Immature natural killer cell (primary cell): ENCODE data around the gene ITSN2. TPM values are rescaled to one million over a fixed set of nuclear protein-coding genes. Genes with fewer than 3 reads are reported as not detected.
A peak's percentile ranks its signal among the peaks of the same experiment; 100 is the strongest.
"Not testable (repeated sequence)": the region's sequence is repeated elsewhere in the genome, so short reads cannot be mapped to it uniquely, and the experiment has no call there.

ENCODE experiments used
- DNase-seq, 3 donors: peaks; one replicate each; pipeline ENCODE4 v3.0.0; 2022; ENCODE audit warnings: mixed read lengths in 1 of 3
- H3K27ac Mint-ChIP-seq, 6 donors: one replicate each; pipeline ENCODE4 v1.8.0; 2020; ENCODE audit warnings: mixed read lengths in 6 of 6, mild to moderate bottlenecking in 5 of 6, inconsistent platforms in 4 of 6, moderate library complexity in 3 of 6
- H3K27me3 Mint-ChIP-seq, 3 donors: one replicate each; pipeline ENCODE4 v1.8.0; 2020 to 2021; ENCODE audit warnings: low read depth in 3 of 3, mild to moderate bottlenecking in 3 of 3, mixed read lengths in 3 of 3, moderate library complexity in 3 of 3, inconsistent platforms in 1 of 3
- H3K36me3 Mint-ChIP-seq, 3 donors: one replicate each; pipeline ENCODE4 v1.8.0; 2020; ENCODE audit warnings: mixed read lengths in 3 of 3, inconsistent platforms in 2 of 3, mild to moderate bottlenecking in 2 of 3
- H3K4me1 Mint-ChIP-seq, 2 donors: one replicate each; pipeline ENCODE4 v1.8.0; 2020; ENCODE audit warnings: inconsistent platforms in 2 of 2, mild to moderate bottlenecking in 2 of 2, mixed read lengths in 2 of 2, moderate library complexity in 1 of 2
- H3K4me3 Mint-ChIP-seq, 5 donors: one replicate each; pipeline ENCODE4 v1.8.0; 2020; ENCODE audit warnings: mild to moderate bottlenecking in 5 of 5, mixed read lengths in 5 of 5, inconsistent platforms in 3 of 5, moderate library complexity in 3 of 5
- H3K9me3 Mint-ChIP-seq, 6 donors: one replicate each; pipeline ENCODE4 v1.8.0; 2020; ENCODE audit warnings: mild to moderate bottlenecking in 6 of 6, mixed read lengths in 6 of 6, inconsistent platforms in 4 of 6, moderate library complexity in 3 of 6
- polyA plus RNA-seq, 3 donors: library from polyadenylated mRNA; unstranded; fragments of 300-500 nt; fragmentation: Illumina TruSeq; gene quantifications; one replicate each; pipeline ENCODE4 v1.2.3, GENCODE V29; 2021

ITSN2 gene
- polyA plus RNA-seq, 3 donors from 2014 or later, result 33.7 to 83.8 (median 35.6) TPM

DNA sequence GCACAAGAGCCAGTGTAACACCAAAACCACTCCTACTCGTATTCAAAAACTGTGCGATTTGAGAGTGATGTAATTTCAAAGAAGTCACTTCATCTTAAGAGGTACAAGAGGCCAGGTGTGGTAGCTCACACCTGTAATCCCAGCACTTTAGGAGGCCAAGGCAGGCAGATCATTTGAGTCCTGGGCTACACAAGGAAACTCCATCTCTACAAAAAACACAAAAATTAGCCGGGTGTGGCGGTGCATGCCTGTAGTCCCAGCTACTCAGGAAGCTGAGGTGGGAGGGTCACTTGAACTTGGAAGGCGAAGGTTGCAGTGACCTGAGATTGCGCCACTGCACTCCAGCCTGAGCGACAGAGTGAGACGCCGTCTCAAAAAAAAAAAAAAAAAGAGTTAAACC, 21.2 kb downstream of the ITSN2 start:
- H3K36me3 Mint-ChIP-seq, H3K9me3 Mint-ChIP-seq, DNase-seq, H3K27me3 Mint-ChIP-seq: not testable (repeated sequence)
- peak overlapping the region in 2 of 5 donors; percentile 20 to 25 for H3K4me3 Mint-ChIP-seq
- peaks cover 79 to 87% of the 10 kb centered on the region in 2 donors for H3K4me1 Mint-ChIP-seq
- H3K27ac Mint-ChIP-seq, result peak overlapping the region in 1 of 6 donors; percentile 37

DNA sequence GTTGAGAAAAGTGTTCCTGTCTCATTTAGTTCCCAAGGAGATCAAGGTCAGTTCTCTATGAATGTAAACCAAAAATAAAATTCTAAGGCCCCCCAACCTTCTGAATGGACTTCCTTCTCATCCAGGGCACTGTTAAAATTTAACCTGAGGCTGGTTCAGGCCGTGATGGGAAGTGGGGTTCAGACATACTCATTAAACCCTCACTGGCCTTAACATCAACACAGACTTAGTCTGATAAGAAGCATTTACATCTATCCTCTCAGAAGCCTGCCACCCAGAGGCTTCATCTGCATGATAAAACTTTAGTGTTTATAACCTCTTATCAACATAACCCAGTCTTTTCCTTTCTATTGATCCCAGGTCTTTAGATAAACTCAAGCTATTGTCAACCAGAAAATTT, 22.4 kb downstream of the ITSN2 start:
- Mint-ChIP-seq H3K36me3 (no peaks in the 10 kb centered on the region), H3K27me3 (peaks cover 0 to 2% (median 0%) of the 10 kb centered on the region in 3 donors), H3K9me3 (no peaks in the 10 kb centered on the region), H3K27ac (peak overlapping the region in 4 of 6 donors; percentile 8 to 56 (median 11)), H3K4me3 (no peak overlapping the region), H3K4me1 (peaks cover 80 to 87% of the 10 kb centered on the region in 2 donors)
- no peak for DNase-seq

DNA sequence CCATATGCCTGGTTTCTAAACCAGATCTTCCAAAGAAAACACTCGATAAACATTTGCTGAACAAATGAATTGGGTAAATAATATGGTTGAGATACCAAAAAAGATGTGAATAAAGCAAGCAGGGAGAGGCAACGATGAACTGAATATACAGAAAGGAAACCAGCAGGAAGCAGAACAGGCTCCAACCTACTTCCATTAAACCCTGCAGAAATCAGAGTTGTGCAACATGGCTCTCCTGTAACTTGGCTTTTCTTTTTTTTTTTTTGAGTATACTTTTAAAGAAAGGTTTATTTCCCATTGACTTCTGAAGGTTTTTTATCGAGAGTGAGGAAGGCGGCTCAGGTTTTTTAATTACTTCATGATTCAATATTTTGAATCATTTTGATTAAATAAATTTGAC, 23.5 kb downstream of the ITSN2 start:
- peak overlapping the region in 3 of 6 donors; percentile 12 to 53 (median 18) for H3K27ac Mint-ChIP-seq
- no peaks in the 10 kb centered on the region for H3K36me3 Mint-ChIP-seq
- H3K9me3 Mint-ChIP-seq, result no peaks in the 10 kb centered on the region
- peaks cover 75 to 87% of the 10 kb centered on the region in 2 donors for H3K4me1 Mint-ChIP-seq
- no peak overlapping the region for H3K4me3 Mint-ChIP-seq
- DNase-seq, result no peak
- H3K27me3 Mint-ChIP-seq, result peaks cover 0 to 2% (median 0%) of the 10 kb centered on the region in 3 donors

DNA sequence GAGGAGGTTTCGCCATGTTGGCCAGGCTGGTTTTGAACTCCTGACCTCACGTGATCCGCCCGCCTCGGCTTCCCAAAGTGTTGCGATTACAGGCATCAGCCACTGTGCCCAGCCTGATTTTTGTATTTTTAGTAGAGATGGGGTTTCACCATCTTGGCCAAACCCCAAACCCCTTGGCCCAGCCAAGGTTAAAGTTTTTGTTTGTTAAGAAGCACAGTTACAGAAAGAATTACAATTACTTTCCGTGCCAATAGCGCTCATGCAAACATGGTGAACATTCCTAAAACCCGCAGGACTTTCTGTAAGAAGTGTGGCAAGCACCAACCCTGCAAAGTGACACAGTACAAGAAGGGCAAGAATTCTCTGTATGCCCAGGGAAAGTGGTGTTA, 26.1 kb downstream of the ITSN2 start:
- Mint-ChIP-seq H3K27me3 (no peaks in the 10 kb centered on the region), H3K36me3 (no peaks in the 10 kb centered on the region), H3K27ac (peak overlapping the region in 1 of 6 donors; percentile 43), H3K9me3 (no peaks in the 10 kb centered on the region), H3K4me3 (no peak overlapping the region), H3K4me1 (peaks cover 71 to 84% of the 10 kb centered on the region in 2 donors)
- DNase-seq, result no peak

DNA sequence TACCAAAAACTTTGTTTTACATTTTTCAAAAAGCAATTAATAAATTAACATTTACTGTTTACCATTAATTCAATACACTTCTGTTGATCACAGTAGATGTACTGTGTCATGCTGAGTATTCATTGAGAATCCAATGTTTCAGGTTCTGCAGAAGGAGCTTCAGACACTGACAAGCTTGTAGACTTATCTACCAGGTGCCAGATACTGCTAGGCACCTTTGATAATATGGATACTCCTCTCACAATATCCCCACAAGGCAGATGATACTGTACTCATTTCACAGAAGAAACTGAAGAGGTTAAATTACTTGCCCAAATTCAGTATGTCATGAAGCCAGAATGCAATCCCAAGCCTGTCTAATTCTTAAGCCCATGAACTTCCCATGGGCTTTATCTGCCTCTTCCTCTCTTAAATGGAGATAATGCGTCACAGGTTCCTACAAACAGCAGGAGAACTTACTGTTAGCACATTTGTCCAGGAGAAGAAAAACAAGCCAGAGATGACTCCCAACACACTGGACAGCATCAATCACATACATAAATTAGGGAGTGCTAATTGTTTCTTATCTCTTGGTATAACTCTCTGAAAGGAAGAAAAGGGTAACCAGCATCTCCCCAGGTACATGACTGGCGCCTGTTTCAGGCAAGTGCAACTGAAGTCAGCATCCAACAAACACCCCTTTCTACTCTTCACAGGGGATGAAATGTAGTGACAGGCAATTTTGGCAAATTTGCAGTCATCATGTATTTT, 27.4 kb downstream of the ITSN2 start:
- H3K4me3 Mint-ChIP-seq, result no peak overlapping the region

DNA sequence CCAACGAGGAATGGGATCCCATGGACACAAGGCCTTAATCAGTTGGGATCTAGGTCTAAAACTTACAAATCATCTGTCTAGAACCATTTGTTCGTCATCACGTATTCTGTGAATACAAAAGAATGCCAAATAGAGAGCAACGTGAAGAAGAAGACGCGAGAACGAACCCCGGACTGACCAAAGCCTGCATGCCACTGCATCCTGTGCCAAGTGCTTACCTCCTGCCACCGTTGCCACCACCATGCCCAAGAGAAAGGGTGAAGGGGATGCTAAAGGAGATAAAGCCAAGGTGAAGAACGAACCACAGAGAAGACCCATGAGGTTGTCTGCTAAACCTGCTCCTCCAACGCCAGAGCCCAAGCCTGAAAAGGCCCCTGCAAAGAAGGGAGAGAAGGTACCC, 30.2 kb downstream of the ITSN2 start:
- H3K27me3 Mint-ChIP-seq, result no peaks in the 10 kb centered on the region
- DNase-seq, result no peak
- H3K4me1 Mint-ChIP-seq, result peaks cover 63 to 83% of the 10 kb centered on the region in 2 donors
- H3K4me3 Mint-ChIP-seq, result peak overlapping the region; percentile 28 to 67 (median 40)
- no peaks in the 10 kb centered on the region for H3K36me3 Mint-ChIP-seq
- H3K27ac Mint-ChIP-seq, result peak overlapping the region; percentile 13 to 89 (median 66)
- no peaks in the 10 kb centered on the region for H3K9me3 Mint-ChIP-seq

More for the DNA sequence above, 27.4 kb downstream of the ITSN2 start:
- no peaks in the 10 kb centered on the region for H3K9me3 Mint-ChIP-seq
- peaks cover 68 to 84% of the 10 kb centered on the region in 2 donors for H3K4me1 Mint-ChIP-seq
- H3K27me3 Mint-ChIP-seq, result no peaks in the 10 kb centered on the region
- H3K36me3 Mint-ChIP-seq, result no peaks in the 10 kb centered on the region
- H3K27ac Mint-ChIP-seq, result peak overlapping the region; percentile 3 to 49 (median 21)
- DNase-seq, result no peak

DNA sequence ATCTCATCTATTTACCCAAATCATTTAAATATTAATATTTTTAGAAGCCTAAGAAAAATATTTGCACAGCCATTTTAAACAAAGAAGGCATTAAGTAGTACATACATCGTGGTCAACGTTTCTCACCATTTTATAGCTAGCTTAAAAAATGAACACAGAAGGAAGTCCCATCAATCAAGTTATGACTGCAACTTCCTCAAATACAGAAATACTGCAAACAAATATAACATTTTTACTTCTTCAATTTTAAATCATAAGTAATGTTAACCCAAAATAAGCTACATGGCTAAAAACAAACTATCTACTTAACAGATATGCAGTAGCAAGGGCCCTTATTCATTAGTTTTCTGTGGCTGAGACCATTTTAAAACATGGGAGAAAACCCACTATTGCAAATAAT, 30.6 kb downstream of the ITSN2 start:
- H3K9me3 Mint-ChIP-seq, result no peaks in the 10 kb centered on the region
- no peaks in the 10 kb centered on the region for H3K27me3 Mint-ChIP-seq
- H3K4me3 Mint-ChIP-seq, result peak overlapping the region in 1 of 5 donors; percentile 67
- no peak for DNase-seq
- H3K27ac Mint-ChIP-seq, result peak overlapping the region; percentile 13 to 89 (median 66)
- H3K4me1 Mint-ChIP-seq, result peaks cover 65 to 83% of the 10 kb centered on the region in 2 donors
- H3K36me3 Mint-ChIP-seq, result no peaks in the 10 kb centered on the region

DNA sequence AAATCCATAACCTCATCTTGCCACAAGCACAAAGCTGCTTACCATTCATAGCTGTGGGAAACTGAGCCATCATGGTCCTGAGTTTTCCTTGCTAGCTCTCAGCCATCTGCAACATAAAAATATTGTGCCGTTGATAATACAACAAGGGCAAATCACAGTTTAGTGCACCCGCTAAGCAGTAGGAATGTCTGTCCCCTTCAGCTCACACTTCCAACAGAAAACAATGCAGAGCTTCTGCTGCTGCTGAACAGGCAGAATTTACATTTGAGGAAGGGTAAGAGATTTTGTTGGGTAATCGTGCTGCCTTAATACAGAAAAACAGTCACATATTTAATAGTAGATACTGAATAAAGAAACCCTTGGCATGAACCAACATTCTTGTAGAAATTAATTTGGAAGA, 32.3 kb downstream of the ITSN2 start:
- H3K27me3 Mint-ChIP-seq, result no peaks in the 10 kb centered on the region
- H3K27ac Mint-ChIP-seq, result no peak overlapping the region
- DNase-seq, result no peak
- H3K9me3 Mint-ChIP-seq, result no peaks in the 10 kb centered on the region
- peaks cover 56 to 74% of the 10 kb centered on the region in 2 donors for H3K4me1 Mint-ChIP-seq
- H3K4me3 Mint-ChIP-seq, result no peak overlapping the region
- no peaks in the 10 kb centered on the region for H3K36me3 Mint-ChIP-seq

DNA sequence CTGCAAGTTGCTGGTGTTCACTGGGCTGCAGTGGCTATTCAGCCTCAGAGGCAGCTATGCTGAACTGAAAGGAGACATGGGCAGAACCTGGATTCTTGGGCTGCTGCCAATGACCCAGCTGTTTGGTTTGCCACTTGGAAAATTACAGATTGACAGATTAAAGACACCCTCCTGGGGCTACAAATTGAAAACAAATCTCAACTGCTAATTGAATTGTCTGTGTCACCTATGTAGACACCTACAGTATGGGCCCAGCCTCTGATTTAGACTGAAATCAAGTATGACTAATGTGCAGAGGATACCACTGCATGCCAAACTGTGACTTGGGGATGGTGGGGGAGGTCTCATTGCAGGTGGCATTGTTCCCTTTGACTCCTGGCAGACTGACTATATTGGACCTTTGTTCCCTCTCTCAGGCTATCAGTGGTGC, 42.8 kb downstream of the ITSN2 start:
- DNase-seq, result no peak
- H3K9me3 Mint-ChIP-seq, result no peaks in the 10 kb centered on the region
- no peaks in the 10 kb centered on the region for H3K27me3 Mint-ChIP-seq
- H3K27ac Mint-ChIP-seq, result peak overlapping the region in 4 of 6 donors; percentile 14 to 55 (median 42)
- H3K4me3 Mint-ChIP-seq, result no peak overlapping the region
- no peaks in the 10 kb centered on the region for H3K36me3 Mint-ChIP-seq
- peaks cover 29 to 66% of the 10 kb centered on the region in 2 donors for H3K4me1 Mint-ChIP-seq

DNA sequence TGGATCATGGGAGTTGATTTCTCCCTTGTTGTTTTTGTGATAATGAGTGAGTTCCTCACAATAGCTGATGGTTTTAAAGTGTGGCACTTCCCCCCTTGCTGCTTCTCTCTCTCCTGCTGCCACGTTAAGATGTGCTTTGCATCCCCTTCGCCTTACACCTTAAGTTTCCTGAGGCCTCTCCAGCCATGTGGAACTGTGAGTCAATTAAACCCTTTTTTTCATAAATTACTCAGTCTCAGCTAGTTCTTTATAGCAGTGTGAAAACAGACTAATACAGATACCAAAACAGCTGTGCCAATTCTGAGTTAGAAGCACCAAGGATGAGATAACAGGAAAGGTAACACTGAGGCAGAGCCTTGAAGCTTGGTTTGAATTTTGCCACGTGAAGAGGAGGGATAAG, 44.7 kb downstream of the ITSN2 start:
- no peak for DNase-seq
- Mint-ChIP-seq H3K27me3 (no peaks in the 10 kb centered on the region), H3K27ac (peak overlapping the region in 4 of 6 donors; percentile 9 to 60 (median 26)), H3K9me3 (no peaks in the 10 kb centered on the region), H3K36me3 (peaks cover 0 to 9% (median 0%) of the 10 kb centered on the region in 3 donors), H3K4me1 (peaks cover 29 to 53% of the 10 kb centered on the region in 2 donors), H3K4me3 (no peak overlapping the region)

DNA sequence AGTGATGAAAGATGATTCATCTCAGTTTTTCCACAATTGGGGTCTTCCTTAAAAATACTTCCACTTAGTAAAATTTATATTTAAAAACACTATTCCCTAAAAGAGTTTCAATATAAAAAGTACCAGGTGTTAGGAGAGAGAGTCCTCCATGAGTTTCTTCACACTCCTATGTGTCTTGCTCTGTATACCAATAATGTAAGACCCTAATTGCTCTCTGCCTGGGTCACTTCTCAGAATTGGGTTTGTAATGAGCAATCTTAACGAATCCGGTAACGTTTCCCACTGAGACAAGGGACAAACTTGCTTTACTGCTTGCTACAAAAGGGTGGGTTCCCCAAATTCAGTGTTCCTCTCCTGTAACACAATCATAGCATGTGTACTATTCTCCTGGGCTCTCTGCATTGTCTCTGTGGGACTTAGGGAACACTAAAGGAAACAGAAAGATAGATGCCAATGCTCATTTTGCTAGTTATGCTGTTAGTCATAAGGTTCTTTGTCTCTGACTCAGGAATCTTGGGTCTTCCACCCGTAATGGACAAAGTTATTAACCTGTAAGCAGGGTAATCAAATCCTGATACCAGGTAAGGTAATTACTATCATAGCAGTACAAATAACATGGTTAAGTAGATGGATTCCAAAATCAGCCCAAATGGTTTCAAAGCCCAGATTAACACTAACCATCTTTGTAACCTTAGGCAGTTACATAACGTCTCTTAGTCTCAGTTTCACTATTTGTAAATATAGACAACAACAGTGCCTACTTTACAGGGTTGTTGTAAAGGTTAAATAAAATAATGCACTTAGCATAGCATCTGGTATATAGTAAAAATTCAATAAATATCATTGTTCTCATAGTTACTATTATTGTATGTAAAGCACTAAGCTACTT, 46.3 kb downstream of the ITSN2 start:
- H3K27ac Mint-ChIP-seq, result peak overlapping the region in 3 of 6 donors; percentile 0 to 73 (median 0)
- H3K4me3 Mint-ChIP-seq, result no peak overlapping the region

DNA sequence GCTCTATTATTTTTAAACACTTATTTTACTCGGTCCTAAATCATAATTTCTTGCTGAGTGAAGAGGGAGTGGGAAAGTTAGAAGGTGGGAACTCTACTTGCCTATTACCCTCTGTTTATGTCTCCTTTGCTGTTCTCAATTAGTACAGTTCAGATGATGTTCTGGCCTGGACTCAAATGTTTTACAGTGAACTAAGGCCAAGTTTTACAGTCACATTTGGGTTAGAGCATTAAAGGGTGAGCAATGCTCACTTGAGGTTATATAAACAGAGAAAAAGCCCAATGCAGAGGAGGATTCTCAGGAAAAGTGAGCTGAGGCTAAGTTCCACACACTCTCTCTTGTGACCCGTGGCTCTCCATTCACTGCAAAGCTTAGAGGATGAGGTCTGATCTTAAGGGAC, 52.4 kb downstream of the ITSN2 start:
- H3K27me3 Mint-ChIP-seq, result no peaks in the 10 kb centered on the region
- H3K4me3 Mint-ChIP-seq, result no peak overlapping the region
- peak overlapping the region in 1 of 6 donors; percentile 5 for H3K27ac Mint-ChIP-seq
- no peaks in the 10 kb centered on the region for H3K4me1 Mint-ChIP-seq
- DNase-seq, result no peak
- H3K36me3 Mint-ChIP-seq, result peaks cover 12 to 47% (median 23%) of the 10 kb centered on the region in 3 donors
- H3K9me3 Mint-ChIP-seq, result no peaks in the 10 kb centered on the region

More for the DNA sequence above, 46.3 kb downstream of the ITSN2 start:
- Mint-ChIP-seq H3K4me1 (peaks cover 21 to 43% of the 10 kb centered on the region in 2 donors), H3K27me3 (no peaks in the 10 kb centered on the region), H3K36me3 (peaks cover 4 to 23% (median 9%) of the 10 kb centered on the region in 3 donors), H3K9me3 (no peaks in the 10 kb centered on the region)
- no peak for DNase-seq

DNA sequence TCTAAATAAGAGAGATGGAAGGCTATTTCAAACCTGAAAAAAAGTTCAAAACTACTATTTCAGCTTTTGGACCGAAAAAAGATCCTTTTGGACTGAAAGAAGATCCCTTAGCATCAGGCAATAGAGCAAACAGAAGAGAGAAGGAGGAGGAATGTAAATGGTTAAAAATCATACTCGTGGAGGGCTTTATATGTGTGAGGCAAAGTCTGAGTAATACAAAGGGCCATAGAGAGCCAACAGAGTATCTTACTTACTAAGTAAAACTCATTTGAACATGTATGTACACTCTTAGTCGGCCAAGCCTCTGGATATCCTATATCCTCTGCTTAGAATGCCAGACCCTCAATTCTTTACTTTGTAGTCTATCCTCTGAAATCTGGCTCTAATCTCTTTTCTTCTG, 55.7 kb downstream of the ITSN2 start:
- H3K27me3 Mint-ChIP-seq, result no peaks in the 10 kb centered on the region
- H3K4me3 Mint-ChIP-seq, result no peak overlapping the region
- no peaks in the 10 kb centered on the region for H3K9me3 Mint-ChIP-seq
- H3K27ac Mint-ChIP-seq, result peak overlapping the region in 2 of 6 donors; percentile 25 to 54
- DNase-seq, result no peak
- H3K36me3 Mint-ChIP-seq, result peaks cover 27 to 49% (median 37%) of the 10 kb centered on the region in 3 donors
- no peaks in the 10 kb centered on the region for H3K4me1 Mint-ChIP-seq

DNA sequence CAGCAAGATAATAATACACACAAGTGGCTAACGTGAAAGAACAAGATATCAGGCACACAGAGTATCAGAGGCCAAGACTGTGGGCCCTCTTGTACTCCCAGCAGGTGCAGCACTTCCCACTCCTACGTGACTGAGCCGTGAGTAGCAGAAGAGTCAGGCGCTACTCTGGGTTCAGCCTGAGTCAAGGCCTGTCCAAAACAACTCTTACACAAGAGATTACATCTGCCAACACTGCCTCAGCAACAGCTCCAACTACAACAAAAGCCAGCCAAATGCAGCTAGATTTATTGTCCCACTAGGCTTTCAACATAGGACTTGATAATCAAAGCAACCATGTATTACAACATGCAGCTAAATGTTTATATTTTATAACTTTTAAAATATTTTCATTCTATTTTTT, 56.2 kb downstream of the ITSN2 start:
- no peaks in the 10 kb centered on the region for H3K4me1 Mint-ChIP-seq
- H3K27ac Mint-ChIP-seq, result no peak overlapping the region
- H3K27me3 Mint-ChIP-seq, result no peaks in the 10 kb centered on the region
- no peak for DNase-seq
- H3K9me3 Mint-ChIP-seq, result no peaks in the 10 kb centered on the region
- H3K4me3 Mint-ChIP-seq, result no peak overlapping the region
- H3K36me3 Mint-ChIP-seq, result peaks cover 29 to 51% (median 40%) of the 10 kb centered on the region in 3 donors
